Measurements from ENCODE around the gene PTPRE. TPM values are rescaled to one million over a fixed set of nuclear protein-coding genes. Genes with fewer than 3 reads are reported as not detected.

Gene PTPRE
- total RNA-seq, 5 donors from 2014 or later (not counting 1 experiment from before 2014, with no cell fraction given): 23.2 to 69.2 (median 32.2) TPM

GRCh38 chr10:128095753-128096469 lies 189.0 kb downstream of the PTPRE start:
- H3K4me1 ChIP-seq (ENCODE audit: control insufficient read depth in 1 of 2, extremely low read depth in 1 of 2, insufficient read depth in 2 of 2, low read length in 2 of 2): peaks cover 6 to 32% of the 10 kb centered on the region in 2 experiments
- ATAC-seq (replicated peaks in 1 of 4) (peak in 2 of 4 experiments; percentile 52 to 53), DNase-seq (peak in 3 of 35 experiments; percentile 17 to 28 (median 24))
- Mint-ChIP-seq H3K36me3 (no peaks in the 10 kb centered on the region), H3K27ac (peak overlapping the region; percentile 50 to 68), H3K27me3 (no peaks in the 10 kb centered on the region), H3K9me3 (no peaks in the 10 kb centered on the region), H3K4me3 (peak overlapping the region; percentile 17 to 76 (median 31)), H3K4me1 (peaks cover 24 to 34% (median 33%) of the 10 kb centered on the region in 3 donors)
- no peak overlapping the region for H3K4me3 ChIP-seq (ENCODE audit: control insufficient read depth in 1 of 2, extremely low read depth in 1 of 2, low read length in 1 of 2)
- no peak overlapping the region for H3K27ac ChIP-seq (ENCODE audit: low read length)
- no peaks in the 10 kb centered on the region for H3K9me3 ChIP-seq
- H3K27me3 ChIP-seq (replicated peaks in 1 of 2; ENCODE audit: control insufficient read depth in 2 of 2, extremely low read depth in 1 of 2, insufficient read depth in 2 of 2, low read length in 1 of 2): peaks cover 0 to 3% of the 10 kb centered on the region in 2 experiments
- peaks cover 0 to 3% of the 10 kb centered on the region in 2 donors for H3K36me3 ChIP-seq (ENCODE audit: control insufficient read depth in 2 of 2, extremely low read depth in 1 of 2, insufficient read depth in 1 of 2, low read length in 1 of 2)
- POLR2A ChIA-PET: interaction anchor here in 1 of 2 donors (1.1 kb wide), 1 partner anchor 48 kb away, joined by 3 read pairs; no protein-coding TSS in a partner anchor
- CTCF ChIA-PET: interaction anchor here in 1 of 2 donors (0.7 to 1.0 kb wide), 4 partner anchors 14 to 84 kb away, joined by 3 to 6 read pairs (median 3); no protein-coding TSS in a partner anchor
- 57% methylated on average over 10 of the region's 11 CpGs for WGBS (ENCODE audit: insufficient coverage)

- H3K4me1 Mint-ChIP-seq: peaks cover 29 to 40% (median 38%) of the 10 kb centered on the region in 3 donors
- H3K36me3 ChIP-seq (ENCODE audit: control insufficient read depth in 2 of 2, extremely low read depth in 1 of 2, insufficient read depth in 1 of 2, low read length in 1 of 2): peaks cover 0 to 3% of the 10 kb centered on the region in 2 donors
- CTCF ChIA-PET: interaction anchor here in 1 of 2 donors (1.0 kb wide), 1 partner anchor 27 kb away, joined by 3 read pairs; no protein-coding TSS in a partner anchor
These were observed 189.7 kb downstream of the PTPRE start for GRCh38 chr10:128096486-128097199.

GRCh38 chr10:128097783-128098182 lies 190.9 kb downstream of the PTPRE start:
- ChIA-PET POLR2A (no interaction called here), CTCF (no interaction called here)
- Histone ChIP-seq H3K36me3 (ENCODE audit: control insufficient read depth in 2 of 2, extremely low read depth in 1 of 2, insufficient read depth in 1 of 2, low read length in 1 of 2) (peaks cover 0 to 3% of the 10 kb centered on the region in 2 donors), H3K27me3 (replicated peaks in 1 of 2; ENCODE audit: control insufficient read depth in 2 of 2, extremely low read depth in 1 of 2, insufficient read depth in 2 of 2, low read length in 1 of 2) (no peaks in the 10 kb centered on the region), H3K4me3 (ENCODE audit: control insufficient read depth in 1 of 2, extremely low read depth in 1 of 2, low read length in 1 of 2) (no peak overlapping the region), H3K4me1 (ENCODE audit: control insufficient read depth in 1 of 2, extremely low read depth in 1 of 2, insufficient read depth in 2 of 2, low read length in 2 of 2) (peaks cover 11 to 36% of the 10 kb centered on the region in 2 experiments), H3K27ac (ENCODE audit: low read length) (no peak overlapping the region), H3K9me3 (no peaks in the 10 kb centered on the region)
- Mint-ChIP-seq H3K36me3 (no peaks in the 10 kb centered on the region), H3K4me1 (peaks cover 38 to 48% (median 40%) of the 10 kb centered on the region in 3 donors), H3K27ac (no peak overlapping the region), H3K27me3 (no peaks in the 10 kb centered on the region), H3K4me3 (peak overlapping the region in 1 of 3 donors; percentile 7), H3K9me3 (no peaks in the 10 kb centered on the region)
- no peak for DNase-seq
- ATAC-seq (replicated peaks in 1 of 4): no peak
- 92% methylated on average over 5 of the region's 8 CpGs for WGBS (ENCODE audit: insufficient coverage)

More at GRCh38 chr10:128096486-128097199, 189.7 kb downstream of the PTPRE start:
- Mint-ChIP-seq H3K36me3 (no peaks in the 10 kb centered on the region), H3K27ac (peak overlapping the region in 1 of 2 donors; percentile 50), H3K9me3 (no peaks in the 10 kb centered on the region), H3K27me3 (no peaks in the 10 kb centered on the region), H3K4me3 (peak overlapping the region in 2 of 3 donors; percentile 17 to 76)
- 100% methylated on average over 2 of the region's 5 CpGs for WGBS (ENCODE audit: insufficient coverage)
- ATAC-seq (replicated peaks in 1 of 4): no peak
- POLR2A ChIA-PET: no interaction called here
- H3K4me3 ChIP-seq (ENCODE audit: control insufficient read depth in 1 of 2, extremely low read depth in 1 of 2, low read length in 1 of 2): no peak overlapping the region
- H3K9me3 ChIP-seq: no peaks in the 10 kb centered on the region
- peaks cover 6 to 32% of the 10 kb centered on the region in 2 experiments for H3K4me1 ChIP-seq (ENCODE audit: control insufficient read depth in 1 of 2, extremely low read depth in 1 of 2, insufficient read depth in 2 of 2, low read length in 2 of 2)
- peaks cover 0 to 3% of the 10 kb centered on the region in 2 experiments for H3K27me3 ChIP-seq (replicated peaks in 1 of 2; ENCODE audit: control insufficient read depth in 2 of 2, extremely low read depth in 1 of 2, insufficient read depth in 2 of 2, low read length in 1 of 2)
- DNase-seq: no peak
- H3K27ac ChIP-seq (ENCODE audit: low read length): no peak overlapping the region

GRCh38 chr10:128098631-128099030 lies 191.7 kb downstream of the PTPRE start:
- CTCF ChIA-PET: no interaction called here
- peaks cover 14 to 45% of the 10 kb centered on the region in 2 experiments for H3K4me1 ChIP-seq (ENCODE audit: control insufficient read depth in 1 of 2, extremely low read depth in 1 of 2, insufficient read depth in 2 of 2, low read length in 2 of 2)
- no peak overlapping the region for H3K27ac Mint-ChIP-seq

GRCh38 chr10:128099901-128100300 lies 193.0 kb downstream of the PTPRE start:
- no peaks in the 10 kb centered on the region for H3K9me3 Mint-ChIP-seq
- peaks cover 0 to 3% of the 10 kb centered on the region in 2 donors for H3K36me3 ChIP-seq (ENCODE audit: control insufficient read depth in 2 of 2, extremely low read depth in 1 of 2, insufficient read depth in 1 of 2, low read length in 1 of 2)
- H3K27me3 ChIP-seq (replicated peaks in 1 of 2; ENCODE audit: control insufficient read depth in 2 of 2, extremely low read depth in 1 of 2, insufficient read depth in 2 of 2, low read length in 1 of 2): no peaks in the 10 kb centered on the region
- peaks cover 20 to 57% of the 10 kb centered on the region in 2 experiments for H3K4me1 ChIP-seq (ENCODE audit: control insufficient read depth in 1 of 2, extremely low read depth in 1 of 2, insufficient read depth in 2 of 2, low read length in 2 of 2)
- no peaks in the 10 kb centered on the region for H3K27me3 Mint-ChIP-seq
- 93% methylated on average over 9 of the region's 10 CpGs for WGBS (ENCODE audit: insufficient coverage)
- DNase-seq (no peak), ATAC-seq (replicated peaks in 1 of 4) (no peak)
- peaks cover 39 to 68% (median 57%) of the 10 kb centered on the region in 3 donors for H3K4me1 Mint-ChIP-seq
- H3K27ac Mint-ChIP-seq: no peak overlapping the region
- no peak overlapping the region for H3K27ac ChIP-seq (ENCODE audit: low read length)
- ChIA-PET POLR2A (interaction anchor here in 1 of 2 donors (0.6 kb wide), 1 partner anchor 31 kb away, joined by 3 read pairs; no protein-coding TSS in a partner anchor), CTCF (no interaction called here)
- H3K4me3 ChIP-seq (ENCODE audit: control insufficient read depth in 1 of 2, extremely low read depth in 1 of 2, low read length in 1 of 2): no peak overlapping the region
- no peaks in the 10 kb centered on the region for H3K36me3 Mint-ChIP-seq
- H3K9me3 ChIP-seq: no peaks in the 10 kb centered on the region
- peak overlapping the region in 1 of 3 donors; percentile 24 for H3K4me3 Mint-ChIP-seq

More at GRCh38 chr10:128098631-128099030, 191.7 kb downstream of the PTPRE start:
- Mint-ChIP-seq H3K4me1 (peaks cover 40 to 56% (median 46%) of the 10 kb centered on the region in 3 donors), H3K36me3 (no peaks in the 10 kb centered on the region), H3K4me3 (peak overlapping the region in 1 of 3 donors; percentile 7), H3K27me3 (no peaks in the 10 kb centered on the region), H3K9me3 (no peaks in the 10 kb centered on the region)
- Histone ChIP-seq H3K27ac (ENCODE audit: low read length) (no peak overlapping the region), H3K27me3 (replicated peaks in 1 of 2; ENCODE audit: control insufficient read depth in 2 of 2, extremely low read depth in 1 of 2, insufficient read depth in 2 of 2, low read length in 1 of 2) (no peaks in the 10 kb centered on the region), H3K4me3 (ENCODE audit: control insufficient read depth in 1 of 2, extremely low read depth in 1 of 2, low read length in 1 of 2) (no peak overlapping the region), H3K36me3 (ENCODE audit: control insufficient read depth in 2 of 2, extremely low read depth in 1 of 2, insufficient read depth in 1 of 2, low read length in 1 of 2) (peaks cover 0 to 3% of the 10 kb centered on the region in 2 donors), H3K9me3 (no peaks in the 10 kb centered on the region)
- ATAC-seq (replicated peaks in 1 of 4) (no peak), DNase-seq (no peak)
- POLR2A ChIA-PET: interaction anchor here in 1 of 2 donors (0.6 to 0.7 kb wide), 2 partner anchors 25 to 72 kb away, joined by 4 to 5 read pairs; no protein-coding TSS in a partner anchor
- WGBS (ENCODE audit: insufficient coverage): 93% methylated on average over 10 of the region's 10 CpGs

- Histone ChIP-seq H3K27me3 (replicated peaks in 1 of 2; ENCODE audit: control insufficient read depth in 2 of 2, extremely low read depth in 1 of 2, insufficient read depth in 2 of 2, low read length in 1 of 2) (no peaks in the 10 kb centered on the region), H3K4me1 (ENCODE audit: control insufficient read depth in 1 of 2, extremely low read depth in 1 of 2, insufficient read depth in 2 of 2, low read length in 2 of 2) (peaks cover 13 to 42% of the 10 kb centered on the region in 2 experiments), H3K36me3 (ENCODE audit: control insufficient read depth in 2 of 2, extremely low read depth in 1 of 2, insufficient read depth in 1 of 2, low read length in 1 of 2) (peaks cover 0 to 3% of the 10 kb centered on the region in 2 donors), H3K9me3 (no peaks in the 10 kb centered on the region), H3K4me3 (ENCODE audit: control insufficient read depth in 1 of 2, extremely low read depth in 1 of 2, low read length in 1 of 2) (no peak overlapping the region), H3K27ac (ENCODE audit: low read length) (no peak overlapping the region)
- CTCF ChIA-PET: interaction anchor here in 1 of 2 donors (1.6 kb wide), 1 partner anchor 67 kb away, joined by 9 read pairs; no protein-coding TSS in a partner anchor
- no CpG with 5 or more reads among the region's 1 CpG for whole genome bisulfite sequencing (ENCODE audit: insufficient coverage)
- DNase-seq (no peak), ATAC-seq (replicated peaks in 1 of 4) (no peak)
- Mint-ChIP-seq H3K9me3 (no peaks in the 10 kb centered on the region), H3K27me3 (no peaks in the 10 kb centered on the region), H3K36me3 (no peaks in the 10 kb centered on the region), H3K4me1 (peaks cover 19 to 50% (median 42%) of the 10 kb centered on the region in 3 donors), H3K27ac (peak overlapping the region in 1 of 2 donors; percentile 84), H3K4me3 (no peak overlapping the region)
- POLR2A ChIA-PET: no interaction called here
These were observed 195.0 kb downstream of the PTPRE start for GRCh38 chr10:128101901-128102300.
